GM19238 (cell line): ENCODE results near the gene DRD1.
"Not testable (repeated sequence)": the region's sequence is repeated elsewhere in the genome, so short reads cannot be mapped to it uniquely, and the experiment has no call there.

Experiments used
- DNase-seq: peaks from one replicate; pipeline ENCODE4 v3.0.0; 2011; ENCODE audit warnings: low spot score; ENCODE audit not compliant: insufficient read length

DRD1 gene

GRCh38 chr5:175467983-175468690, 24.2 kb upstream of the DRD1 start:
- DNase-seq: no peak

- DNase-seq: no peak
Measured at GRCh38 chr5:175466700-175467318, 22.8 kb upstream of the DRD1 start.

- no peak for DNase-seq
Measured at GRCh38 chr5:175465282-175465681, 21.3 kb upstream of the DRD1 start.

- no peak for DNase-seq
Measured at GRCh38 chr5:175464942-175465233, 20.9 kb upstream of the DRD1 start.

- DNase-seq: no peak
Measured at GRCh38 chr5:175464074-175464941, 20.3 kb upstream of the DRD1 start.

GRCh38 chr5:175463641-175464040, 19.7 kb upstream of the DRD1 start:
- DNase-seq: no peak

- no peak for DNase-seq
Measured at GRCh38 chr5:175461370-175461769, 17.4 kb upstream of the DRD1 start.

GRCh38 chr5:175460552-175460951, 16.6 kb upstream of the DRD1 start:
- no peak for DNase-seq

- DNase-seq: no peak
Measured at GRCh38 chr5:175460126-175460525, 16.1 kb upstream of the DRD1 start.

- no peak for DNase-seq
Measured at GRCh38 chr5:175457466-175457865, 13.5 kb upstream of the DRD1 start.

- DNase-seq: no peak
Measured at GRCh38 chr5:175456105-175456742, 12.2 kb upstream of the DRD1 start.

- not testable (repeated sequence) for DNase-seq
Measured at GRCh38 chr5:175454338-175454737, 10.4 kb upstream of the DRD1 start.

GRCh38 chr5:175452166-175452565, 8.2 kb upstream of the DRD1 start:
- DNase-seq: no peak

- DNase-seq: no peak
Measured at GRCh38 chr5:175448276-175448675, 4.3 kb upstream of the DRD1 start.

- DNase-seq: no peak
Measured at GRCh38 chr5:175447571-175447970, 3.6 kb upstream of the DRD1 start.

- not testable (repeated sequence) for DNase-seq
Measured at GRCh38 chr5:175446378-175446777, 2.4 kb upstream of the DRD1 start.

GRCh38 chr5:175444905-175445456, 999 bp upstream of the DRD1 start:
- DNase-seq: no peak

GRCh38 chr5:175443514-175444059, 395 bp downstream of the DRD1 start:
- DNase-seq: no peak

- DNase-seq: no peak
Measured at GRCh38 chr5:175438234-175438857, 5.6 kb downstream of the DRD1 start.

- DNase-seq: no peak
Measured at GRCh38 chr5:175436359-175436758, 7.6 kb downstream of the DRD1 start.

GRCh38 chr5:175434800-175435199, 9.2 kb downstream of the DRD1 start:
- DNase-seq: no peak
